WERI-Rb-1 (cell line): Measurements from ENCODE around the gene VSTM2B.

Experiments
- DNase-seq: peaks from one replicate; pipeline ENCODE4 v3.0.0-alpha.2; 2020
- H3K27ac ChIP-seq: fragments of 250-450 bp; sonication (Bioruptor Pico); 2 replicates; pipeline ENCODE4 v1.5.1; 2020; ENCODE audit warnings: mild to moderate bottlenecking, moderate library complexity
- H3K27me3 ChIP-seq: fragments of 250-450 bp; sonication (Bioruptor Pico); 2 replicates; pipeline ENCODE4 v1.5.1; 2021; ENCODE audit warnings: mild to moderate bottlenecking, low read depth, moderate library complexity; ENCODE audit not compliant: insufficient read depth, severe bottlenecking
- H3K36me3 ChIP-seq: fragments of 250-450 bp; sonication (Bioruptor Pico); 2 replicates; pipeline ENCODE4 v1.5.1; 2020; ENCODE audit warnings: mild to moderate bottlenecking, moderate library complexity
- H3K4me3 ChIP-seq: 2 replicates; pipeline ENCODE4 v1.5.1; 2011; ENCODE audit warnings: low read depth, mild to moderate bottlenecking, control low read depth, low read length
- H3K9me3 ChIP-seq: fragments of 250-450 bp; sonication (Bioruptor Pico); 2 replicates; pipeline ENCODE4 v1.5.1; 2021; ENCODE audit warnings: mild to moderate bottlenecking, moderate library complexity; ENCODE audit not compliant: severe bottlenecking
- CTCF ChIP-seq: IDR thresholded peaks from 2 replicates; pipeline ENCODE4 v1.5.1; 2011; ENCODE audit warnings: low read depth, mild to moderate bottlenecking, control low read depth, inconsistent platforms, low read length

Gene VSTM2B

GRCh38 chr19:29587059-29587458 lies 61.3 kb downstream of the VSTM2B start:
- DNase-seq = no peak
- Histone ChIP-seq H3K27me3 (peaks cover 72% of the 10 kb centered on the region), H3K27ac (no peak overlapping the region), H3K9me3 (no peaks in the 10 kb centered on the region), H3K4me3 (no peak overlapping the region), H3K36me3 (no peaks in the 10 kb centered on the region)
- TF ChIP-seq CTCF = no peak

GRCh38 chr19:29587518-29587986 lies 61.8 kb downstream of the VSTM2B start:
- H3K27ac ChIP-seq = no peak overlapping the region
- TF ChIP-seq CTCF = no peak
- H3K36me3 ChIP-seq = no peaks in the 10 kb centered on the region
- no peaks in the 10 kb centered on the region for H3K9me3 ChIP-seq
- no peak for DNase-seq
- peaks cover 72% of the 10 kb centered on the region for H3K27me3 ChIP-seq
- no peak overlapping the region for H3K4me3 ChIP-seq

GRCh38 chr19:29588095-29588494 lies 62.3 kb downstream of the VSTM2B start:
- Histone ChIP-seq H3K27ac (no peak overlapping the region), H3K36me3 (no peaks in the 10 kb centered on the region), H3K9me3 (no peaks in the 10 kb centered on the region), H3K4me3 (no peak overlapping the region), H3K27me3 (peaks cover 72% of the 10 kb centered on the region)
- DNase-seq = no peak
- no peak for TF ChIP-seq CTCF

- Histone ChIP-seq H3K9me3 (no peaks in the 10 kb centered on the region), H3K4me3 (no peak overlapping the region), H3K27ac (no peak overlapping the region), H3K36me3 (no peaks in the 10 kb centered on the region), H3K27me3 (peaks cover 87% of the 10 kb centered on the region)
- no peak for TF ChIP-seq CTCF
- DNase-seq = no peak
Observed at GRCh38 chr19:29590278-29590677, 64.5 kb downstream of the VSTM2B start.

- Histone ChIP-seq H3K9me3 (no peaks in the 10 kb centered on the region), H3K4me3 (no peak overlapping the region), H3K27ac (no peak overlapping the region), H3K36me3 (no peaks in the 10 kb centered on the region), H3K27me3 (peaks cover 86% of the 10 kb centered on the region)
- no peak for TF ChIP-seq CTCF
- no peak for DNase-seq
Observed at GRCh38 chr19:29591670-29592069, 65.9 kb downstream of the VSTM2B start.

GRCh38 chr19:29593869-29594268 lies 68.1 kb downstream of the VSTM2B start:
- no peak for DNase-seq
- Histone ChIP-seq H3K4me3 (no peak overlapping the region), H3K27me3 (peaks cover 94% of the 10 kb centered on the region), H3K27ac (no peak overlapping the region), H3K9me3 (no peaks in the 10 kb centered on the region), H3K36me3 (no peaks in the 10 kb centered on the region)
- TF ChIP-seq CTCF = no peak
